GM10248 (cell line): ENCODE data around the gene MAP3K14.
A peak's percentile ranks its signal among the peaks of the same experiment; 100 is the strongest.

Source experiments
- CTCF ChIA-PET: fragments of 300-600 bp; sonication (Branson Sonifier 250); formaldehyde crosslinking; extraction: SDS; loops from one replicate; lab custom pipeline; 2021; ENCODE audit warnings: antibody characterized with exemption; lab: Yijun Ruan, JAX
- POLR2A ChIA-PET: fragments of 350-650 bp; sonication (Branson Sonifier 250); formaldehyde crosslinking; extraction: SDS; loops from one replicate; lab custom pipeline; 2020; ENCODE audit warnings: antibody characterized with exemption; lab: Yijun Ruan, JAX
- DNase-seq: peaks from one replicate; pipeline ENCODE4 v3.0.0; 2012; ENCODE audit errors: extremely low spot score
- CTCF ChIP-seq: IDR thresholded peaks from 2 replicates; pipeline ENCODE4 v1.5.1; 2012; ENCODE audit warnings: mild to moderate bottlenecking, low read depth; ENCODE audit errors: extremely low read depth, missing control alignments, control extremely low read depth

The MAP3K14 gene

DNA sequence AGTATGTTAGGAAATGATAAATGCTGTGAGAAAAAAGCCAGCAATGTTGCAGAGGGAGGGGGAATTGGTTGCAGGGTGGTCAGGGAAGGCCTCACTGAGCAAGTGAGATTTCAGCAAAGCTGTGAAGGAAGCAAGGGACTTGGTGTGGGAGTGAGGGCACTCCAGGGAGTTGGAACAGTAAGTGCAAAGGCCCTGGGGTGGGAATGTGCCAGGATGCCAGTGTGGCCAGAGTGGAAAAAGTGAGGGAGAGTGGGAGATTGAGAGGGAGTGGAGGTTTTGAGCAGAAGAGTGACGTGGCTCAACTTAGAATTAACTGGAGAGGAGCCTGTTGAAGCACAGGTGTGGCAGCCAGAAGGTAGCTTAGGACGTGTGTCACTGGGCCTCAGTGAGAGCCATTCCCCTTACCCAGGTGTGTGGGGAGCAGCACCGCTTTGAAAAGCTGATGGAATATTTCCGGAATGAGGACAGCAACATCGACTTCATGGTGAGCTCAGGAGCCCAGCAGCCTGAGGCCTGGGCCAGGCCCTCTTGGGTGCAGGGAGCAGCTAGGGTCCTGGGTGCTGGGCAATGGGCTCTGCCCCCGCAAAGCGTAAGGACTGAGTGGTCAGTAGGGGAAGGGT lies 78.6 kb downstream of the MAP3K14 start:
- no peak for DNase-seq
- TF ChIP-seq CTCF: no peak
- ChIA-PET CTCF (interaction anchor here (0.9 to 13.0 kb wide), 2 partner anchors 20 to 103 kb away, joined by 4 to 309 read pairs; partner anchors contain the start of genes ACBD4 and FMNL1), POLR2A (no interaction called here)

- ChIA-PET CTCF (interaction anchor here (0.9 to 13.0 kb wide), 2 partner anchors 19 to 102 kb away, joined by 4 to 309 read pairs; partner anchors contain the start of genes ACBD4 and FMNL1), POLR2A (no interaction called here)
- DNase-seq: no peak
- no peak for TF ChIP-seq CTCF
Observed at GRCh38 chr17:45237686-45238085, 79.1 kb downstream of the MAP3K14 start.

- ChIA-PET POLR2A (no interaction called here), CTCF (interaction anchor here (0.9 to 13.0 kb wide), 18 partner anchors 8 to 172 kb away, joined by 3 to 309 read pairs (median 7); partner anchors contain the start of genes ACBD4, FMNL1 and HEXIM1)
- DNase-seq: no peak
- TF ChIP-seq CTCF: no peak
Observed at GRCh38 chr17:45236282-45236606, 80.6 kb downstream of the MAP3K14 start.

GRCh38 chr17:45235416-45236281 lies 81.2 kb downstream of the MAP3K14 start:
- CTCF ChIA-PET: interaction anchor here (0.6 to 13.0 kb wide), 29 partner anchors 8 to 197 kb away, joined by 3 to 309 read pairs (median 4); partner anchors contain the start of genes ACBD4, ARHGAP27, FMNL1 and HEXIM1
- POLR2A ChIA-PET: no interaction called here
- peak; percentile 76 for DNase-seq
- TF ChIP-seq CTCF: peak; percentile 72

DNA sequence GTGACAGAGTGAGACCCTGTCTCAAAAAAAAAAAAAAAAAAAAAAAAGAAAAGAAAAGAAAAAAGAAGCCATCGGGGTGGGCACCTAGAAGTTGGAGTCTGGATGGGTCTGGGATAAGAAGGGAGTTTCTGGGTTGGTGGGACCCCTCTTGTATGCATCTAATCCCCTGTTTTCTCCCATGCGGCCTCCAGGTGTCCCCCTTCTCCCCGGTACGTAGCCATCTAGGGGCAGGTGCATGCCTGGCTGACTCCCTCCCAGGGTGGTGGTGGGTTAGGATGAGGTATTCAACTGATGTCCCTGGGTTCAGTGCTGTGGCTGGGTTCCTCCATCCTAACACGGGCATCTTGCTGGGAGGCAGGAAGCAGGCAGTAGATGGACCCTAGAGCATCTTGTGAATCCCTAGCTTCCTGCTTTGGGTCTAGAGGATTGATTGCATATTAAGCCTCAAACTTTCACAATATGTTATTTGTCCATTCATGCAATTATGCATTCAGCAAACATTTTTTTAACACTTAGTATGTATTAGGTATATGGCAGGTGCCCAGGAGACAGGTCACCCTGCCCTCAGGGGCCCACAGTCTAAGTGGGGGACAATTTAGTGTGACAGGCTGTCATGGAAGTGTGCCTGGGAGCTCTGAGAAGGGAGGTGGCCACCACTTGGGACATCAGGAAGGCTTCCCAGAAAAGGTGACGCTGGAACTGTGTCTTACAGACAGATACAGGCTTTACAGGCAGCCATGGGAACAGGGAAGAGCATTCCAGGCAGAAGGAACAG lies 82.0 kb downstream of the MAP3K14 start:
- ChIA-PET POLR2A (no interaction called here), CTCF (interaction anchor here (0.6 to 13.0 kb wide), 25 partner anchors 9 to 198 kb away, joined by 3 to 309 read pairs (median 5); partner anchors contain the start of genes ACBD4, ARHGAP27, FMNL1 and HEXIM1)
- peak; percentile 60 for DNase-seq
- TF ChIP-seq CTCF: peak; percentile 46
